Peyer's patch (tissue), 4 donors: Measurements from ENCODE around the gene ROBO2.

Experiments used
- CTCF ChIP-seq, 6 experiments: fragments of 450-650 bp in 4 of 6; fragments of 200-600 bp in 2 of 6; sonication (generic) in 1 of 6; IDR thresholded peaks; one replicate each; pipeline ENCODE4 v1.5.1; 2017 to 2019; ENCODE audit warnings: antibody characterized with exemption in 6 of 6, mild to moderate bottlenecking in 3 of 6, moderate library complexity in 1 of 6
- POLR2A ChIP-seq, 2 donors: fragments of 450-650 bp; IDR thresholded peaks; one replicate each; pipeline ENCODE4 v1.5.1; 2017; ENCODE audit warnings: antibody characterized with exemption in 2 of 2, mild to moderate bottlenecking in 2 of 2, moderate library complexity in 2 of 2

GRCh38 chr3:76991165-76991564, 48.7 kb upstream of the ROBO2 start:
- TF ChIP-seq CTCF (IDR thresholded peaks at IDR 0.05), result no peak
- no peak for TF ChIP-seq POLR2A (IDR thresholded peaks at IDR 0.05)
